Chondrocyte (in vitro differentiated cells): ENCODE data around the gene CDK2AP2. TPM values are rescaled to one million over a fixed set of nuclear protein-coding genes. Genes with fewer than 3 reads are reported as not detected.

Source experiments
- DNase-seq: peaks from one replicate; pipeline ENCODE4 v3.0.0; 2021; ENCODE audit warnings: mixed read lengths, low spot score
- H3K27ac Mint-ChIP-seq: one replicate; pipeline ENCODE4 v1.8.0; 2021; ENCODE audit warnings: mild to moderate bottlenecking, moderate library complexity, mixed read lengths; ENCODE audit not compliant: unreplicated experiment
- H3K27me3 Mint-ChIP-seq: 2 replicates; pipeline ENCODE4 v1.8.0; 2021; ENCODE audit warnings: low read depth, mixed read lengths
- H3K36me3 Mint-ChIP-seq: 2 replicates; pipeline ENCODE4 v1.8.0; 2021; ENCODE audit warnings: low read depth, mixed read lengths
- H3K4me1 Mint-ChIP-seq: 2 replicates; pipeline ENCODE4 v1.8.0; 2021; ENCODE audit warnings: low read depth, mild to moderate bottlenecking, mixed read lengths
- H3K4me3 Mint-ChIP-seq: one replicate; pipeline ENCODE4 v1.8.0; 2021; ENCODE audit warnings: mild to moderate bottlenecking, moderate library complexity, mixed read lengths; ENCODE audit not compliant: unreplicated experiment
- H3K9me3 Mint-ChIP-seq: 2 replicates; pipeline ENCODE4 v1.8.0; 2021; ENCODE audit warnings: low read depth, mixed read lengths
- CTCF ChIP-seq: fragments of 200-600 bp; sonication (generic); IDR thresholded peaks from 2 replicates; pipeline ENCODE4 v1.5.0; 2021; ENCODE audit warnings: antibody characterized with exemption, mild to moderate bottlenecking, moderate library complexity
- total RNA-seq: library from RNA; stranded (reverse); gene quantifications from 3 replicates; pipeline ENCODE4 v1.2.1, GENCODE V29; 2021

The CDK2AP2 gene
- total RNA-seq, 1 donor from 2014 or later, result 42.5 TPM

DNA sequence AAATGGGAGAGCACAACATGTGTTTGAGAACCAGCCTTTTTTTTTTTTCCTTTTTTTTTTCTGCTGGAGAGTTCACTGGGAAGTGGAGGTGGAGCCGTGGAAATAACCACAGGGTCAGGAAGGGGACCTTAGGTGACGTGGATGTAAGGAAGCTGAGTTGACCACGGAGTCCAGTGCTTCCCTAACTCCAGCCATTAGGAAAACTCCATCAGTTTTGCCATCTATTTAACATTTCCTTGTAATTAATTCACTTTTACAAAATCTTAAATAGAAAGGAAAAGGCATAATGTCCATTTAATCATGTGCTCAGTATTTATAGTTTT is 2.0 kb upstream of the CDK2AP2 start:
- Mint-ChIP-seq H3K27me3 (peaks cover 4% of the 10 kb centered on the region), H3K9me3 (no peaks in the 10 kb centered on the region), H3K36me3 (no peaks in the 10 kb centered on the region), H3K4me3 (no peak overlapping the region), H3K27ac (no peak overlapping the region), H3K4me1 (peaks cover 32% of the 10 kb centered on the region)
- DNase-seq, result no peak
- TF ChIP-seq CTCF, result no peak

- Mint-ChIP-seq H3K4me3 (peak overlapping the region; percentile 82), H3K27me3 (no peaks in the 10 kb centered on the region), H3K27ac (peak overlapping the region; percentile 91), H3K9me3 (no peaks in the 10 kb centered on the region), H3K4me1 (peaks cover 39% of the 10 kb centered on the region), H3K36me3 (no peaks in the 10 kb centered on the region)
- peak; percentile 99 for DNase-seq
- peak; percentile 44 for TF ChIP-seq CTCF
These were observed 642 bp upstream of the CDK2AP2 start for GRCh38 chr11:67508486-67509121.

- Mint-ChIP-seq H3K4me1 (peaks cover 46% of the 10 kb centered on the region), H3K9me3 (no peaks in the 10 kb centered on the region), H3K4me3 (peak overlapping the region; percentile 82), H3K36me3 (no peaks in the 10 kb centered on the region), H3K27me3 (no peaks in the 10 kb centered on the region), H3K27ac (peak overlapping the region; percentile 91)
- no peak for TF ChIP-seq CTCF
- DNase-seq, result peak; percentile 86
These were observed 609 bp downstream of the CDK2AP2 start for GRCh38 chr11:67507242-67507863.

DNA sequence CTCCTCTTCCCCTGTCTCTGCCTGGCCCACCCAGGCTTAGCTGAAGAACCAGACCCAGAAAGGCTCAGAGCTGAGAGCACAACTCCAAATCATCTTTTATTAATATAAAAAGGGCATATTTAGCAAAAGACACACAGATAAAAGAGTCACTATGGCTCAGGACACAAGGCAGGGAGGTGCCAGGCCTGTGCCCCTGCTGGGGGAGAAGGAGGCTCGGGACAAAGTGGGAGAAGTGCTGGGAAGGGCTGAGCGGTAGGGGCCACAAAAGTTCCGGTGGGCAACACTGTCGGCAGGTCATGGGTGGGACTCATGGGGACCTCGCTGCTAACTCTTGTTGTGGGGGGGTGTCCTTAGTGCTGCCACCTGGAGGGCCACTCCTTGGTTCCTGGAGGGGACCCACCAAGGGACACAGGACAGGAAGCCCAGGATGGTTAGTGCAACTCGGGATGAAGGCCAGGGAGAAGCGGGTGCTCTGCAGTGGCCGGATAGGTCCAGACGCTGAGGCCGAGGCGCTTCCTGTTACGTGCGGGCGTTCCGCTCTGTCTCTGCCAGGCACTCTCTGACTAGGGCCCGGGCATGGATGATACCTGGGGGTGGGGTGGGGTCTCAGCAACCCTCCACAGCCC is 1.4 kb downstream of the CDK2AP2 start:
- Mint-ChIP-seq H3K9me3 (no peaks in the 10 kb centered on the region), H3K27me3 (no peaks in the 10 kb centered on the region), H3K4me3 (peak overlapping the region; percentile 61), H3K4me1 (peaks cover 46% of the 10 kb centered on the region), H3K36me3 (no peaks in the 10 kb centered on the region), H3K27ac (peak overlapping the region; percentile 88)
- no peak for DNase-seq
- TF ChIP-seq CTCF, result peak; percentile 57

- Mint-ChIP-seq H3K4me3 (peak overlapping the region; percentile 83), H3K36me3 (peaks cover 5% of the 10 kb centered on the region), H3K9me3 (no peaks in the 10 kb centered on the region), H3K4me1 (peaks cover 46% of the 10 kb centered on the region), H3K27ac (peak overlapping the region; percentile 88), H3K27me3 (no peaks in the 10 kb centered on the region)
- DNase-seq, result no peak
- TF ChIP-seq CTCF, result peak; percentile 96
These were observed 2.2 kb downstream of the CDK2AP2 start for GRCh38 chr11:67505605-67506396.
